HepG2 (cell line): ENCODE measurements around the gene SNRPD2. TPM values are rescaled to one million over a fixed set of nuclear protein-coding genes. Genes with fewer than 3 reads are reported as not detected.

ENCODE experiments used
- EED ChIP-seq: sonication (generic); formaldehyde crosslinking; IDR thresholded peaks from 2 replicates; pipeline ENCODE4 v1.5.0; 2020; ENCODE audit warnings: mild to moderate bottlenecking, missing genetic modification reagents
- ETV5 ChIP-seq: IDR thresholded peaks from 2 replicates; pipeline ENCODE4 v1.6.1; 2018; ENCODE audit warnings: missing biosample characterization, missing genetic modification reagents, inconsistent platforms, borderline replicate concordance
- FOXK2 ChIP-seq: fragments of 450-650 bp; IDR thresholded peaks from 2 replicates; pipeline ENCODE4 v1.6.1; 2016
- GABPA ChIP-seq, 2 experiments: IDR thresholded peaks; 2 replicates each; pipeline ENCODE4 v1.6.1; 2011 to 2016; ENCODE audit warnings: low read depth in 2 of 2, low read length in 1 of 2, missing biosample characterization in 1 of 2, missing genetic modification characterization in 1 of 2
- HIVEP1 ChIP-seq: sonication (generic); formaldehyde crosslinking; IDR thresholded peaks from 2 replicates; pipeline ENCODE4 v1.4.0; 2020; ENCODE audit warnings: mild to moderate bottlenecking, missing genetic modification reagents
- ISL2 ChIP-seq: sonication (generic); formaldehyde crosslinking; IDR thresholded peaks from 2 replicates; pipeline ENCODE4 v1.5.0; 2020; ENCODE audit warnings: missing genetic modification reagents
- NFYB ChIP-seq: sonication (generic); formaldehyde crosslinking; IDR thresholded peaks from 2 replicates; pipeline ENCODE4 v1.4.0; 2020; ENCODE audit warnings: missing genetic modification reagents
- NR2F1 ChIP-seq, 2 experiments: fragments of 450-650 bp in 1 of 2; formaldehyde crosslinking in 1 of 2; IDR thresholded peaks; 2 replicates each; pipeline versions ENCODE4 v1.5.0 to v1.6.1; 2016 to 2020; ENCODE audit warnings: mild to moderate bottlenecking in 1 of 2, missing compliant biosample characterization in 1 of 2, missing genetic modification reagents in 1 of 2, moderate library complexity in 1 of 2
- SIN3B ChIP-seq: fragments of 150-350 bp; IDR thresholded peaks from 2 replicates; pipeline ENCODE4 v1.6.1; 2014; ENCODE audit warnings: low read length
- SMAD1 ChIP-seq: sonication (generic); formaldehyde crosslinking; IDR thresholded peaks from 2 replicates; pipeline ENCODE4 v1.4.0; 2020; ENCODE audit warnings: missing genetic modification reagents, low read depth, mild to moderate bottlenecking, borderline replicate concordance
- SNRNP70 ChIP-seq: fragments of 200-400 bp; formaldehyde crosslinking; IDR thresholded peaks from 2 replicates; pipeline ENCODE4 v1.6.1; 2017; ENCODE audit warnings: mild to moderate bottlenecking, low read depth, low read length, moderate library complexity
- SRY ChIP-seq: sonication (generic); formaldehyde crosslinking; IDR thresholded peaks from 2 replicates; pipeline ENCODE4 v1.8.0; 2022; ENCODE audit warnings: mild to moderate bottlenecking, missing genetic modification reagents
- STAT6 ChIP-seq: sonication (generic); formaldehyde crosslinking; IDR thresholded peaks from 2 replicates; pipeline ENCODE4 v1.4.0; 2020; ENCODE audit warnings: missing genetic modification reagents, mild to moderate bottlenecking, borderline replicate concordance
- TEAD3 ChIP-seq: optimal IDR thresholded peaks from 2 replicates; pipeline ENCODE3; 2016; ENCODE audit warnings: borderline replicate concordance
- TEF ChIP-seq: sonication (generic); formaldehyde crosslinking; IDR thresholded peaks from 2 replicates; pipeline ENCODE4 v1.5.0; 2020; ENCODE audit warnings: missing genetic modification reagents
- YY1 ChIP-seq: IDR thresholded peaks from 2 replicates; pipeline ENCODE4 v1.6.1; 2011; ENCODE audit warnings: low read length, low read depth, moderate library complexity, mild to moderate bottlenecking; ENCODE audit not compliant: insufficient read depth, insufficient replicate concordance
- ZBTB1 ChIP-seq: sonication (generic); formaldehyde crosslinking; IDR thresholded peaks from 2 replicates; pipeline ENCODE4 v1.4.0; 2020; ENCODE audit warnings: missing genetic modification reagents, borderline replicate concordance
- ZFP1 ChIP-seq: IDR thresholded peaks from 2 replicates; pipeline ENCODE4 v1.6.1; 2016
- ZFP36 ChIP-seq: fragments of 150-350 bp; IDR thresholded peaks from 2 replicates; pipeline ENCODE4 v1.6.1; 2018; ENCODE audit warnings: borderline replicate concordance, low read length, low read depth; ENCODE audit not compliant: partially characterized antibody
- ZNF124 ChIP-seq: sonication (generic); formaldehyde crosslinking; IDR thresholded peaks from 2 replicates; pipeline ENCODE4 v1.4.0; 2020; ENCODE audit warnings: missing genetic modification reagents
- ZNF343 ChIP-seq: sonication (generic); formaldehyde crosslinking; IDR thresholded peaks from 2 replicates; pipeline ENCODE4 v1.4.0; 2020; ENCODE audit warnings: mild to moderate bottlenecking, missing genetic modification reagents
- ZNF354B ChIP-seq: sonication (generic); formaldehyde crosslinking; IDR thresholded peaks from 2 replicates; pipeline ENCODE4 v1.8.0; 2022; ENCODE audit warnings: mild to moderate bottlenecking, missing genetic modification reagents
- ZNF441 ChIP-seq: sonication (generic); formaldehyde crosslinking; IDR thresholded peaks from 2 replicates; pipeline ENCODE4 v1.7.0; 2021; ENCODE audit warnings: missing genetic modification reagents, borderline replicate concordance
- ZNF530 ChIP-seq: sonication (generic); formaldehyde crosslinking; IDR thresholded peaks from 2 replicates; pipeline ENCODE4 v1.5.0; 2020; ENCODE audit warnings: low read depth, mild to moderate bottlenecking, missing genetic modification reagents
- ZNF570 ChIP-seq: sonication (generic); formaldehyde crosslinking; IDR thresholded peaks from 2 replicates; pipeline ENCODE4 v1.4.0; 2020; ENCODE audit warnings: mild to moderate bottlenecking, missing genetic modification reagents, borderline replicate concordance
- ZNF589 ChIP-seq: sonication (generic); formaldehyde crosslinking; conservative IDR thresholded peaks from 2 replicates; pipeline ENCODE4 v1.8.0; 2022; ENCODE audit warnings: mild to moderate bottlenecking, moderate library complexity, missing genetic modification reagents
- ZNF770 ChIP-seq: sonication (generic); formaldehyde crosslinking; IDR thresholded peaks from 2 replicates; pipeline ENCODE4 v1.5.0; 2020; ENCODE audit warnings: mild to moderate bottlenecking, missing genetic modification reagents
- ZNF891 ChIP-seq: sonication (generic); formaldehyde crosslinking; IDR thresholded peaks from 2 replicates; pipeline ENCODE4 v1.5.0; 2020; ENCODE audit warnings: mild to moderate bottlenecking, missing genetic modification reagents
- polyA plus RNA-seq, 8 experiments: library from polyadenylated mRNA; depleted of rRNA in 3 of 8; stranded (reverse) in 7 of 8; unstranded in 1 of 8; fragments of >200 nt; fragmentation: Illumina TruSeq in 4 of 8; extraction: Trizol in 4 of 8; gene quantifications; 2 replicates each; pipeline versions ENCODE4 v1.2.1 to v1.2.3, GENCODE V29; 2011 to 2016; ENCODE audit warnings: low read depth in 4 of 8, missing spikeins in 1 of 8, mixed read lengths in 1 of 8; ENCODE audit not compliant: insufficient read depth in 1 of 8
- total RNA-seq, 5 experiments: library from RNA; depleted of rRNA; stranded (reverse); fragments of >200 nt; fragmentation: Illumina TruSeq; extraction: Trizol; gene quantifications; 2 replicates each; pipeline ENCODE4 v1.2.3, GENCODE V29; 2016; ENCODE audit warnings: low read depth in 1 of 5

SNRPD2 gene
- total and polyA plus RNA-seq, 2 of the 13 experiments (the other 11 are each of a cell fraction or from before 2014, with no cell fraction given): 299 to 485 TPM

GRCh38 chr19:45657520-45658167 lies 34.1 kb downstream of the SNRPD2 start (continued):
- TF ChIP-seq ETV5 (CRISPR knock-in tag) (no peak), ZNF441 (no peak), ZNF589 (CRISPR knock-in tag) (no peak), ZNF354B (no peak), SRY (no peak), GABPA (IDR thresholded peaks at IDR 0.05; ENCODE audit: low read depth, low read length) (no peak), GABPA (CRISPR knock-in tag; IDR thresholded peaks at IDR 0.05; ENCODE audit: low read depth) (no peak), STAT6 (CRISPR knock-in tag) (no peak), ZNF343 (CRISPR knock-in tag) (no peak), ISL2 (CRISPR knock-in tag) (no peak), FOXK2 (no peak), NR2F1 (CRISPR knock-in tag; IDR thresholded peaks at IDR 0.05) (no peak), ZFP1 (CRISPR knock-in tag) (no peak), NFYB (no peak), ZNF124 (CRISPR knock-in tag) (no peak), ZFP36 (no peak), ZNF530 (no peak), TEAD3 (CRISPR knock-in tag) (peak; percentile 16), SIN3B (no peak), ZNF770 (CRISPR knock-in tag) (peak; percentile 89), ZBTB1 (no peak), YY1 (no peak), TEF (no peak), SMAD1 (CRISPR knock-in tag) (no peak), ZNF891 (CRISPR knock-in tag) (no peak), ZNF570 (no peak), SNRNP70 (no peak), HIVEP1 (CRISPR knock-in tag) (no peak), EED (CRISPR knock-in tag) (no peak)
